Thymus (tissue), 11 donors: ENCODE measurements around the gene GAS2L2. TPM values are rescaled to one million over a fixed set of nuclear protein-coding genes. Genes with fewer than 3 reads are reported as not detected.
A peak's percentile ranks its signal among the peaks of the same experiment; 100 is the strongest.
"Not testable (repeated sequence)": the region's sequence is repeated elsewhere in the genome, so short reads cannot be mapped to it uniquely, and the experiment has no call there.

Experiments
- DNase-seq, 9 donors: peaks; one replicate each; pipeline ENCODE4 v3.0.0-alpha.2; 2013; ENCODE audit warnings: low spot score in 9 of 9, low read depth in 6 of 9, missing footprints in 1 of 9
- H3K27ac ChIP-seq, 2 donors: one replicate each; pipeline ENCODE4 v1.5.1; 2013; ENCODE audit warnings: control low read depth in 1 of 2, low read depth in 1 of 2, low read length in 1 of 2, mild to moderate bottlenecking in 1 of 2, moderate library complexity in 1 of 2
- H3K27me3 ChIP-seq, 2 donors: one replicate each; pipeline ENCODE4 v1.5.1; 2013; ENCODE audit warnings: low read length in 1 of 2; ENCODE audit not compliant: control insufficient read depth in 2 of 2, insufficient read depth in 1 of 2
- H3K36me3 ChIP-seq, 2 donors: one replicate each; pipeline ENCODE4 v1.5.1; 2013; ENCODE audit warnings: low read length in 1 of 2, mild to moderate bottlenecking in 1 of 2, moderate library complexity in 1 of 2; ENCODE audit not compliant: control insufficient read depth in 2 of 2, insufficient read depth in 2 of 2
- H3K4me1 ChIP-seq, 2 donors: one replicate each; pipeline ENCODE4 v1.5.1; 2013; ENCODE audit warnings: low read length in 2 of 2; ENCODE audit not compliant: control insufficient read depth in 2 of 2, insufficient read depth in 2 of 2
- H3K4me3 ChIP-seq, 2 donors: one replicate each; pipeline ENCODE4 v1.5.1; 2013; ENCODE audit warnings: low read length in 2 of 2, control low read depth in 1 of 2, mild to moderate bottlenecking in 1 of 2
- H3K9me3 ChIP-seq, 2 donors: one replicate each; pipeline ENCODE4 v1.5.1; 2013; ENCODE audit warnings: low read length in 1 of 2, mild to moderate bottlenecking in 1 of 2; ENCODE audit not compliant: control insufficient read depth in 2 of 2, insufficient read depth in 1 of 2
- WGBS: extraction: QIAGEN DNeasy Blood & Tissue Kit; methylation state at CpG from one replicate; pipeline ENCODE4 v1.1.7; 2013; 5-methylcytosine and 5-hydroxymethylcytosine counted together
- polyA plus RNA-seq: library from polyadenylated mRNA; stranded (reverse); fragments of 200-250 nt; gene quantifications from one replicate; pipeline ENCODE4 v1.2.3, GENCODE V29; 2013
- total RNA-seq: library from RNA; stranded (reverse); fragments of 120-200 nt; gene quantifications from one replicate; pipeline ENCODE4 v1.2.4, GENCODE V29; 2013
- donor health status: healthy.

GAS2L2 gene
- total and polyA plus RNA-seq, 2 donors: 0.21 TPM; not detected in 1

GRCh38 chr17:35751541-35751940, 1.5 kb downstream of the GAS2L2 start:
- H3K9me3 ChIP-seq, H3K27ac ChIP-seq, H3K4me1 ChIP-seq, H3K4me3 ChIP-seq, DNase-seq, H3K36me3 ChIP-seq: not testable (repeated sequence)
- WGBS: 96% methylated on average over 4 of the region's 4 CpGs
- H3K27me3 ChIP-seq: peaks cover 9 to 42% of the 10 kb centered on the region in 2 donors

- Histone ChIP-seq H3K4me3 (no peak overlapping the region), H3K9me3 (no peaks in the 10 kb centered on the region), H3K36me3 (no peaks in the 10 kb centered on the region), H3K4me1 (peaks cover 4 to 8% of the 10 kb centered on the region in 2 donors), H3K27ac (no peak overlapping the region), H3K27me3 (peaks cover 9 to 42% of the 10 kb centered on the region in 2 donors)
- 94% methylated on average over 10 of the region's 10 CpGs for WGBS
- no peak for DNase-seq
These were observed 2.3 kb downstream of the GAS2L2 start for GRCh38 chr17:35750526-35751395.

- no peak overlapping the region for H3K27ac ChIP-seq
- peaks cover 4 to 8% of the 10 kb centered on the region in 2 donors for H3K4me1 ChIP-seq
- H3K27me3 ChIP-seq: peaks cover 9 to 44% of the 10 kb centered on the region in 2 donors
- no peaks in the 10 kb centered on the region for H3K36me3 ChIP-seq
- H3K4me3 ChIP-seq: no peak overlapping the region
- no peaks in the 10 kb centered on the region for H3K9me3 ChIP-seq
- peak in 1 of 9 donors; percentile 46 for DNase-seq
- WGBS: 11% methylated on average over 35 of the region's 35 CpGs
These were observed 3.3 kb downstream of the GAS2L2 start for GRCh38 chr17:35749560-35750412.

GRCh38 chr17:35748979-35749378, 4.1 kb downstream of the GAS2L2 start:
- Histone ChIP-seq H3K4me3 (no peak overlapping the region), H3K27ac (no peak overlapping the region), H3K36me3 (no peaks in the 10 kb centered on the region), H3K4me1 (peaks cover 4 to 8% of the 10 kb centered on the region in 2 donors), H3K27me3 (peaks cover 9 to 45% of the 10 kb centered on the region in 2 donors), H3K9me3 (no peaks in the 10 kb centered on the region)
- 90% methylated on average over 6 of the region's 6 CpGs for WGBS
- no peak for DNase-seq

- H3K27me3 ChIP-seq: peaks cover 9 to 51% of the 10 kb centered on the region in 2 donors
- WGBS: 64% methylated on average over 4 of the region's 4 CpGs
- no peak overlapping the region for H3K4me3 ChIP-seq
- no peak overlapping the region for H3K27ac ChIP-seq
- no peaks in the 10 kb centered on the region for H3K9me3 ChIP-seq
- H3K4me1 ChIP-seq: peaks cover 4 to 8% of the 10 kb centered on the region in 2 donors
- H3K36me3 ChIP-seq: no peaks in the 10 kb centered on the region
- DNase-seq: no peak
These were observed 4.6 kb downstream of the GAS2L2 start for GRCh38 chr17:35748341-35748841.

GRCh38 chr17:35747540-35748017, 5.5 kb downstream of the GAS2L2 start:
- H3K36me3 ChIP-seq: no peaks in the 10 kb centered on the region
- DNase-seq: peak; percentile 45 to 89 (median 77)
- no peaks in the 10 kb centered on the region for H3K9me3 ChIP-seq
- 48% methylated on average over 12 of the region's 12 CpGs for WGBS
- no peak overlapping the region for H3K4me3 ChIP-seq
- peaks cover 10 to 53% of the 10 kb centered on the region in 2 donors for H3K27me3 ChIP-seq
- peaks cover 4 to 8% of the 10 kb centered on the region in 2 donors for H3K4me1 ChIP-seq
- H3K27ac ChIP-seq: no peak overlapping the region

- Histone ChIP-seq H3K9me3 (peaks cover 0 to 10% of the 10 kb centered on the region in 2 donors), H3K36me3 (no peaks in the 10 kb centered on the region), H3K4me3 (no peak overlapping the region), H3K4me1 (peaks cover 4 to 12% of the 10 kb centered on the region in 2 donors), H3K27me3 (peaks cover 16 to 61% of the 10 kb centered on the region in 2 donors), H3K27ac (no peak overlapping the region)
- no peak for DNase-seq
- WGBS: 97% methylated on average over 15 of the region's 15 CpGs
These were observed 7.2 kb downstream of the GAS2L2 start for GRCh38 chr17:35745749-35746320.

GRCh38 chr17:35745246-35745645, 7.8 kb downstream of the GAS2L2 start:
- peaks cover 16 to 61% of the 10 kb centered on the region in 2 donors for H3K27me3 ChIP-seq
- WGBS: 93% methylated on average over 7 of the region's 7 CpGs
- peaks cover 0 to 11% of the 10 kb centered on the region in 2 donors for H3K9me3 ChIP-seq
- no peak overlapping the region for H3K4me3 ChIP-seq
- H3K27ac ChIP-seq: no peak overlapping the region
- no peaks in the 10 kb centered on the region for H3K36me3 ChIP-seq
- H3K4me1 ChIP-seq: peaks cover 3 to 8% of the 10 kb centered on the region in 2 donors
- no peak for DNase-seq
